ENCODE results near the gene RPTOR.

DNA sequence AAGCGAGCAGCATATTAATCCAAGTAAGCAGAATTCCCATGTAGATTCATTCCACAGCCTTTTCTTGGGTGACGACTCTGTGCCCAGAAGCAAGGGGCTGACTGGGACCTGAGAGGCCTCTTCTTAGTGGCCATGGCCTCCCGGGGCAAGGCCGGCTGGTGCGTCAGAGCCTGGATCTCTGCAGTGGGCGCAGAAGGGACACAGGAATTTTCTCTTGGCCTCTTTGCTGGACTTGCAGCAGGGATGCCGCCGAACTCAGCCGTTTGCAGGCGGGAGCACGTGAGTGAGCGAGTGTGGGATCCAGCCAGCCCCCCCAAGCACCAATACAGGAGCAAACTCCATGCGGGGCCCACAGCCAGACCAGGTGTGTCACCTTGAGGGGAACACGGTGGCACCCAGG is 151.8 kb downstream of the RPTOR start:
- no peak for TF ChIP-seq POLR2A (IDR thresholded peaks at IDR 0.05; ENCODE audit: low read length)
- no peak for TF ChIP-seq GATA1 (IDR thresholded peaks at IDR 0.05; ENCODE audit: low read depth, low read length)

Data from erythroblast (primary cell).